Epithelial cell of esophagus (primary cell): ENCODE results near the gene DISP3.
"Not testable (repeated sequence)": the region's sequence is repeated elsewhere in the genome, so short reads cannot be mapped to it uniquely, and the experiment has no call there.

ENCODE experiments used
- DNase-seq: peaks from one replicate; pipeline ENCODE4 v3.0.0; 2010; ENCODE audit warnings: low read depth
- H3K4me3 ChIP-seq: 2 replicates; pipeline ENCODE4 v1.5.1; 2011; ENCODE audit warnings: mild to moderate bottlenecking, low read length, control low read depth
- TF ChIP-seq, protein P1 (sequence below): IDR thresholded peaks from 2 replicates; pipeline ENCODE4 v1.5.1; 2011; ENCODE audit warnings: low read depth, mild to moderate bottlenecking, low read length, control low read depth, inconsistent platforms; ENCODE audit not compliant: insufficient read depth; ENCODE audit errors: missing control alignments

Gene DISP3

DNA sequence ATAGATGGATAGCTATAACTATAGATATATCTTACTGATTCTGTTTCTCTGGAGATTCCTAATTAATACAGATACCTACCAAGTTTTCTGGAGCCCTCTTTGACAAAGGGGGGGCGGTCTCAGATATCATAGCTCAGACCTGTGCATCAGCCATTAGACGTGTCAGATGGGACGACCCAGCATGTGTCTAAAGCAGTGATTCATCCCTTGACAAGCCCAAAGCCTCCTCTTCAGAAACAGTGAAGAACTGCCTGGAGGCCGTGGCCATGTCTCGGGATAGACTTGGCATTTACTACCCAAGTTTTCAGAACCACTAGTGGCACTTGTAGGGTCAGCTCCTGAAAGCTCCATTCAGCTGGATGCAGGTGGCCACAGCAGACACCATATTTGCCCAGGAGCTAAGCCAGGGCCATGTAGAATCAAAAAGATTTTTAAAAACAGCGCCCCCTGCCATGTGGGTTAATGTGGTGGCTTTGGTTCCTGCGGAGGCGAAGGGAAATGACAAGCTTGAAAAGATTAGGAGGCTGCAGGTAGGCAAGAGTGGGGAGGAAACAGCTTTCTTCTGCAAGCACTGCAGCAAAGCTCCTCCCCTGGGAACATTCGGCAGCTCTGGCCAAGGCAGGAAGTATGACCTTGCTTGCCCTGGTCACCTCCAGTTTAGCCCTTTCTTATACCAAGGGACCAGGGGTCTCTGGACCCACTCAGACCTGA lies 93.1 kb downstream of the DISP3 start:
- peak; percentile 52 for DNase-seq
- no peak overlapping the region for H3K4me3 ChIP-seq
- TF ChIP-seq, protein P1, sequence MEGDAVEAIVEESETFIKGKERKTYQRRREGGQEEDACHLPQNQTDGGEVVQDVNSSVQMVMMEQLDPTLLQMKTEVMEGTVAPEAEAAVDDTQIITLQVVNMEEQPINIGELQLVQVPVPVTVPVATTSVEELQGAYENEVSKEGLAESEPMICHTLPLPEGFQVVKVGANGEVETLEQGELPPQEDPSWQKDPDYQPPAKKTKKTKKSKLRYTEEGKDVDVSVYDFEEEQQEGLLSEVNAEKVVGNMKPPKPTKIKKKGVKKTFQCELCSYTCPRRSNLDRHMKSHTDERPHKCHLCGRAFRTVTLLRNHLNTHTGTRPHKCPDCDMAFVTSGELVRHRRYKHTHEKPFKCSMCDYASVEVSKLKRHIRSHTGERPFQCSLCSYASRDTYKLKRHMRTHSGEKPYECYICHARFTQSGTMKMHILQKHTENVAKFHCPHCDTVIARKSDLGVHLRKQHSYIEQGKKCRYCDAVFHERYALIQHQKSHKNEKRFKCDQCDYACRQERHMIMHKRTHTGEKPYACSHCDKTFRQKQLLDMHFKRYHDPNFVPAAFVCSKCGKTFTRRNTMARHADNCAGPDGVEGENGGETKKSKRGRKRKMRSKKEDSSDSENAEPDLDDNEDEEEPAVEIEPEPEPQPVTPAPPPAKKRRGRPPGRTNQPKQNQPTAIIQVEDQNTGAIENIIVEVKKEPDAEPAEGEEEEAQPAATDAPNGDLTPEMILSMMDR = peak; percentile 20

DNA sequence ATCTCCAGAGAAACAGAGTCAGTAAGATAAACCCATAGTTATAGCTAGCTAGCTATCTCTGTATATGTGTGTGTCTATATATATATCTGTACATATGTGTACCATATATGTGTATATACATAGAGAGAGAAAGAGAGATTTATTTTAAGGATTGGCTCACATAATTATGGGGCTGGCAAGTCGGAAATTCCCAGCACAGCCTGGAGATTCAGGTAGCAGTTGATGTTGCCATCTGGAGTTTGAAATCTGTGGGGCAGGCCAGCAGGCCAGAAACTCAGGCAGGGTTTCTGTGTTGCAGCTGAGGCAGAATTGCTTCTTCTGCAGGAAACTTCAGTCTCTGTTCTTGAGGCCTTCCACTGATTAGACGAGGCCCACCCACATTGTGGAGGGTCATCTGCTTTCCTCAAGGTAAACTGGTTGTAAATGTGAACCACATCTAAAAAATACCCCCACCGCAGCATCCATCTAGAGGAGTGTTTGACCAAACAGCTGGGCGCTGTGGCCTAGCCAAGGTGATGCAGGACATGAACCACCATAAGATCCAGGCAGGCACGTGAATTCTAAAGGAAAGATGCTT lies 94.2 kb downstream of the DISP3 start:
- no peak for DNase-seq
- TF ChIP-seq, protein P1 = no peak
- no peak overlapping the region for H3K4me3 ChIP-seq

DNA sequence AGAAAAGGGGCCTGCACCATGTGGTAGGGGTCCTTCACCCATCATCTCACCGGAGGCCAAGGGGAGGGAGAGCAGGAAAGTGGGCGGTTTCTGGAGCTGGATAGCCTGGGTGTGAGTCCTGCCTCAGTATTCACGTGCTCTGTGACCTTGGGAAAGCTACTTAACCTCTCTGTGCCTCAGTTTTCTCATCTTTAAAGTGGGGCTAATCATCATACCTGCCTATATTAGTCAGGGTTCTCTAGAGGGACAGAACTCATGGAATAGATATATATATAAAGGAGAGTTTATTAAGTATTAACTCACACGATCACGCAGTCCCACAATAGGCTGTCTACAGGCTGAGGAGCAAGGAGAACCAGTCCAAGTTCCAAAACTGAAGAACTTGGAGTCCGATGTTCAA lies 96.6 kb downstream of the DISP3 start:
- no peak overlapping the region for H3K4me3 ChIP-seq
- TF ChIP-seq, protein P1 = no peak

DNA sequence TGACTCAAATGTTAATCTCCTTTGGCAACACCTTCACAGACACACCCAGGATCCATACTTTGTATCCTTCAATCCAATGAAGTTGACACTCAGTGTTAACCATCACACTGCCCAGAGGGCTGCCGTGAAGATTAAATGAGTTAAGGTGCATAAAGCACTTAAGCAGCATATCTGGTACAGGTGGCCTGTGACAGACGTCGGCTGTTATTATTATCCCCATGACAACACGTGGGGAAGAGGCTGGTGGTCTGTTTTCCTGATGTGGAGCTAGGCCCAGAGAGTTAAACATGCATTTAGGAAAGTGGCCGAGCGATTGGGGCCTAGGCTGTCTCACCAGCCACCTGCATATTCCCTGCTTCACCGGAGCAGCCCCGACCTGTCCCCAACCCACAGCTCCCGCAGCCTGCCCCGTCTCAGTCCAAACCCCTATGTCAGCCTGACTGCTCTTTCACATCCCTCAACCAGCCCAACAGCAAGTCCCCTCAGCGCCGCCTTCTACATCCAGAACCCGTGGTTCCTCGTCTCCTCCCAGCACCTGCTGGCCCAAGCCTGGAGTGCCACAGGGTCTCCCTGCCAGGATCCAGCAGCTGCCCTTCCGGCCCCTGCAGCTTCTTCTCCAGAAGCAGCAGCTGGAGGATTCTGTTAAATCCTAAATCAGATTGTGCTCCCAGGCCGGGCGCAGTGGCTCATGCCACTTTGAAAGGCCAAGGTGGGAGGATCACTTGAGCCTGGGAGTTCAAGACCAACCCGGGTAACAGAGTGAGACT lies 97.3 kb downstream of the DISP3 start:
- TF ChIP-seq, protein P1 = no peak
- H3K4me3 ChIP-seq = no peak overlapping the region
- no peak for DNase-seq

More for the DNA sequence above, 96.6 kb downstream of the DISP3 start:
- no peak for DNase-seq

DNA sequence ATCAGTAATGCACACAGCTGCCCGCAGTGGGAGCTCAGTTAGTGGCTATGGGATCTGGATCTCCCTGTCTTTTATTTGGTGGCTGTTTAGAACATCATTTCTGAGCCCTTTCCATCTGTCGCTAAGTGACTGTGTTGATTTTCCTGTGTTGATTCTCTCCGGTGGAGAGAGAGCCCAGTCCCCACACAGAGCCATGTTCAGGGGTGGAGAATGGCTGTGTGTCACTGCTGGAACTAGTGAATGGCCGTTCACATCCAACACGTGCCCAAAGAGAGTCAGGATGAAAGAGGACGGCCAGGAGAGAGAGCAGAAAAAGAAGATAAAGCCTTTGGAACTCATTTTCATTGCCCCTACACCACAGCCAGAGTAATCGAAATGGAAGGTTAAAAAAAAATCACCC lies 99.0 kb downstream of the DISP3 start:
- no peak overlapping the region for H3K4me3 ChIP-seq
- TF ChIP-seq, protein P1 = no peak
- DNase-seq = no peak

DNA sequence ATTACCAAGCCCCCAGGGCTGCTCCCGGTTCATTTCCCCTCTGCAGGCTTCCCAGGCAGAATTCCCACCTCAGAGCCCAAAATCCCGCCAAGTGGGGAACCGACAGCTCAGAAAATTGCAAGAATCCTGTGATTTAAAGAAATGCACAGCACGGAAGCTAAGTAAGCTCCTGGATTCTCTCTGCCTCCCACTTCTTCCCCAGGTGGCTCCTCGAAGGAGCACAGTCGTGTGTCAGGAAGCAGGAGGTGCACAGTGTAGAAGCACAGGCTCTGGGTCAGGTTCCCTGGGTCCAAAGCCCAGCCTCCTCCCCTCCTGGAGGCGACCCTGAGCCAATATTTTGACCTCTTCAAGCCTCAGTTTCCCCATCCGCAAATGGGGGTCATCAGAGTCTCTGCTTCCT lies 100.6 kb downstream of the DISP3 start:
- no peak overlapping the region for H3K4me3 ChIP-seq
- DNase-seq = no peak
- TF ChIP-seq, protein P1 = no peak

DNA sequence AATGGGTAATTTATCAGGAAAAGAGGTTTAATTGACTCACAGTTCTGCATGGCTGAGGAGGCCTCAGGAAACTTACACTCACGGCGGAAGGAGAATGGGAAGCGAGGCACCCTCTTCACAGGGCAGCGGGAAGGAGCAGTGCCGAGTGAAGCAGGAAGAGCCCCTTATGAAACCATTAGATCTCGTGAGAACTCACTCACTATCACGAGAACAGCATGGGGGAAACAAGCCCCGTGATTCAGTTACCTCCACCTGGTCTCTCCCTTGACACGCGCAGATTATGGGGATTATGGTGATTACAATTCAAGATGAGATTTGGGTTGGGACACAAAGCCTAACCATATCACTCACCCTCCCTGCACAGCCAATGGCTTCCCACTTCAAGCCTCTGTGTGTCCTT lies 101.1 kb downstream of the DISP3 start:
- not testable (repeated sequence) for H3K4me3 ChIP-seq, DNase-seq
